Subcutaneous adipose tissue (tissue), 4 donors: Measurements from ENCODE around the gene ZNF205. TPM values are rescaled to one million over a fixed set of nuclear protein-coding genes. Genes with fewer than 3 reads are reported as not detected.

Source experiments
- total RNA-seq, 4 donors: library from RNA; depleted of rRNA; stranded (reverse); fragments of >200 nt; gene quantifications; one replicate each; pipeline ENCODE4 v1.1.0, GENCODE V29; 2016
- TF ChIP-seq, protein P1 (sequence below): fragments of 450-650 bp; IDR thresholded peaks from one replicate; pipeline ENCODE4 v1.5.1; 2016; ENCODE audit warnings: low read depth, mild to moderate bottlenecking, control low read depth, antibody characterized with exemption, moderate library complexity

ZNF205 gene
- total RNA-seq, 4 donors from 2014 or later = 3.4 to 15.3 (median 7.6) TPM

DNA sequence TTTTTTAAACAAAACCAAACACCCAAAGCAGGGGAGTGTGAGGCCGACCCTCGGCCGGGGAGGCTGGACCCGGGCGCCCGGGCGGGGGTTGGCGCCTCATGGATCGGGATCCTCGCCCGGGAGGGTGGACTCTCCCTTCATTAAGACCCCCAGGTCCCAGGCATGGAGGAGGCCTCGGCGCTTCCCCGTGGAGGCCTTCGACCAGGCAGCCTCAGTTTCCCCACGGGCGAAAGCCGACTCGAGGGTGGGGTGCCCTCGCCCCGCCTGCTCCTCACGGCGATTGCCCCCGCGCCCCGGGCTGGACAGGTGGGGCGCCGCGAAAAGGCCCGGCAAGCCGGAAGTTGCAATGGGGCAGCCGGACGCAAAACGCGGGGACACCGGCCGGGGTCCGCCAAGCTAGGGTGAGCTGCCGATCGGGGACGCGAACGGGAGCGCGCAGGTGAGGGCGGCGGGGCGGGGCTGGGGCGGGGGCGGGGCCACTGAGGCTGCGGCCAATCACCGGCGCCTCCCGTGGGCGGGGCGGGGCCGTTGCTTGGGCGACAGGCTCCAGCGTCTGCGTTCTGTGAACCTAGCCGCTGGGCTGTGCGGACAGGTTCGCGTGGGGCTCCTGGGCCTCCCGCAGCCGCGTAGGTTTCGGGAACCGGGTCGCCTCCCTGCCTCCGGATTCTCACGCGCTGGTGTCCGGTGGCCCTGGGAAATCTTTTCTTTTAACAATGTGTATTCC, 6.0 kb upstream of the ZNF205 start:
- TF ChIP-seq, protein P1, sequence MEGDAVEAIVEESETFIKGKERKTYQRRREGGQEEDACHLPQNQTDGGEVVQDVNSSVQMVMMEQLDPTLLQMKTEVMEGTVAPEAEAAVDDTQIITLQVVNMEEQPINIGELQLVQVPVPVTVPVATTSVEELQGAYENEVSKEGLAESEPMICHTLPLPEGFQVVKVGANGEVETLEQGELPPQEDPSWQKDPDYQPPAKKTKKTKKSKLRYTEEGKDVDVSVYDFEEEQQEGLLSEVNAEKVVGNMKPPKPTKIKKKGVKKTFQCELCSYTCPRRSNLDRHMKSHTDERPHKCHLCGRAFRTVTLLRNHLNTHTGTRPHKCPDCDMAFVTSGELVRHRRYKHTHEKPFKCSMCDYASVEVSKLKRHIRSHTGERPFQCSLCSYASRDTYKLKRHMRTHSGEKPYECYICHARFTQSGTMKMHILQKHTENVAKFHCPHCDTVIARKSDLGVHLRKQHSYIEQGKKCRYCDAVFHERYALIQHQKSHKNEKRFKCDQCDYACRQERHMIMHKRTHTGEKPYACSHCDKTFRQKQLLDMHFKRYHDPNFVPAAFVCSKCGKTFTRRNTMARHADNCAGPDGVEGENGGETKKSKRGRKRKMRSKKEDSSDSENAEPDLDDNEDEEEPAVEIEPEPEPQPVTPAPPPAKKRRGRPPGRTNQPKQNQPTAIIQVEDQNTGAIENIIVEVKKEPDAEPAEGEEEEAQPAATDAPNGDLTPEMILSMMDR = no peak

DNA sequence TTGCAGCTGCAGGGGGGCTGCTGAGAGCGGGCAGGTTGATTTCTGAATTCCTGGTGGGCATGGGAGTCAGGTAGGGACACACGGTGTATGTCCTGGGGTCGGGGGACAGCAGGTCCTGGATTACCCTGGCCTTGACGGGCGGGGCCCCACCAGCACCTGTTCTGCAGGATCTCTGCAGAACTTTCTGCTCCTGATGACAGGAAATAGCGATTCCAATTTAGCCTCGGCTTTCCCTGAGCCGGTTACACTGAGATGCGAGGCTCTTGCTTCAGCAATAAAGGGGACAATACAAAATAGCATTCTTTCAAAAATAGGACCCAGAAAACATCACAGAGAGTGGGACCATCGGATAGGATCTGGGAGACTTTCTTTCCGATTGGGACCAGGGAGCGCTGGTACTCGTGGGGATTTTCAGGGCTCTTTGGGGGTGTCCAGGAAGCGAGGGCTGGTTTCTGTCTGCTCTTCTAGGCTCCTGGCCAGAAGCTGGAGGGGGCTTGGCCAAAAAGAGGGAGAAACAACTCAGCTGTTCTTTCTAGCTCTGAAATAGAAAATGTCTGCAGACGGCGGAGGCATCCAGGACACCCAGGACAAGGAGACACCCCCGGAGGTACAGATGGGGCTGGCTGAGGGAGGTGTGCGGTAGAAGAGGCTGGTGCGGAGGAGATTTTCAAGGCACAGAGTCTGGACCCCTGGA, 642 bp downstream of the ZNF205 start:
- TF ChIP-seq, protein P1 = no peak

DNA sequence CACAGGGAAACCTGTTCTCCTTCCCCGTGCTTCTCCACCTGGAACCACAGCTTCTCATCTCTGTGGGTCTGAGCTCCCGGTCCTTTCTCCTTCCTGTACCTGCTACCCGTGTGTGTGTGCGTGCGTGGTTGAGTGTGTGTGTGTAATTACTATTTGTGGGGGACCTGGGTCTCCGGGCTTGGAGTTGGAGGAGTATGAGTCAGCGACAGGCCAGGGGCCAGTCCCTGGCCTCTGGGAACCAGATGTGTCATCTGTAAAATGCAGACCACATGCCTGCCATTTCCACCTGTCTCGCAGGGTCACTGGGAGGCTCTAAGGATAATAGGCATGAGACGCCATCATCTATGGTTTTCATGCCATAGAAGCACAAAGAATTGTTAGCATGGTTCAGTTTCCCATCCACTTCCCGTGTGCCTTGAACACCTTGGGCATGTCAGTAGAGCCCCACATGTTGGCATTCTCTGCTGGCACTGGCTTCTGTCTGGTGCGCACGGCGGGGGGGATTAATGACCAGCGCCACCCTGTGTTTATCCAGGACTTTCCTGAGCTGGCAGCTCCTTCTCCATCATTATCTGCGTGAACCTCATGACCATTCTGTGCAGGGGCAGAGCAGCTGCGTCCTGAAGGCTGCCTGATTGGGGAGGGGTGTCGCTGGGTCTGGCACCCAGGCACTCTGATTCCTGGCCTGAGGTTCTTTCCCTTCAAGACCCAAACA, 1.5 kb downstream of the ZNF205 start:
- TF ChIP-seq, protein P1 = no peak

DNA sequence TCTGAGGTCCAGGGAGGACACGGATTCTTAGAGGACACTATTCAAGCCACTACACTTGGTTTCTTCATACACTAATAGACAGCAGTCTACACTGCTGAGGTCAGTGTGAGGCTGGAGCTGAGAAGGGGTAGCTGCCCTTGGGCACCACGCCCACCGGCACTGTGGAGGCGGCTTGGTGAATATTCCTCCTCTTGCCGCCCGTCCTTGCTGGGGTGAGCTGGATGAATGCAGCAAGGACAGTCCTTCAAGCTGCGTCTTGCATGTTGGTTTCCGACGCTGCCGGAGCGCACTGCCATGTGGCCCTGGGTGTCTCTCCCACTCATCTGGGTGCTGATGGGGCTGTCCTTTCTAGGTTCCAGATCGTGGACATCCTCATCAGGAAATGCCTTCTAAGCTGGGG, 2.6 kb downstream of the ZNF205 start:
- TF ChIP-seq, protein P1 = no peak

DNA sequence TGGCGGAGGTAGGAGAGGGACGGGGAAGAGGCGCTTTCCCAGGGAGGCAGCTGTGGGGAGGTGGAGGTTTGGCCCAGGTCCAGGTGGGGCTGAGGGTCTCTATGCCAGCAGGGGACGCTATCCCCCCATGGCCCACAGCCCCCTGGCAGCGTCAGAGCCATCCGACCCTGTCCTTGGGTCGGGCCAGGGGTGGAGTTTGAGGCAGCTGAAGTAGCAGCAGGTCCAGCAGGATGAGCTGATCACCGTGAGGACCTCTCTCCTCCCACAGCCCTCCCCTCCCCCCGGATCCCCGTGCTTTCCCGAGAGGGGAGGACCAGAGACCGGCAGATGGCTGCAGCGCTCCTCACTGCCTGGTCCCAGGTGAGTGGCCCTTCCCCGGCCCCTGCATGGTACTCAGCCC, 3.2 kb downstream of the ZNF205 start:
- TF ChIP-seq, protein P1 = no peak

DNA sequence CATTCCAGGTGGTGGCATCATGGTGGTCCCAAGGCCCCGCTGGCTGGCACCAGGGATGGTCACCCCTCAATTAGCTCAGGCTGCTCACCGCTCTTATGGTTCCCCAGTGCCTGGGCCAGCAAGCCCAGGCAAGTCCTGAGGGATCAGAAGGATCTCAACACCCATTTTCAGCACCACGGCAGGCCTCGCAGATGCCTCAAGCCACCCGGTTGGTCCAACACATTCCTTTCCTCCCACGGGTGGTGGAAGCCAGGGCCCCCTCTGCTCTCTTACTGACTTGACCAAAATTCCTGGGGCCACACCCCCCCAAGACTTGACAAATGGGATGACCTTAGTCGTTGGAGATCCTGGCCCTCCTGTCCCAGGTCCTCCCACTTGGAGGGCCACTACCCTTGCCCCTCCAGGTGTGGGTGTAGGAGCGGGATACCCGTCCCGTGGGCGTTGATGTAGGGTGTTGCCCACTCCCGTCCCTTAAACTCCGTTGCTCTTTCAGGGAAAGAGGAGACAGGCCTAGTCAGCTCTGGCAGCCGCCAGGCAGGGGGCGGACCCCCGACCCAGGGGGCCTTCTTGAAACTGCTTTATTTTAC, 5.9 kb downstream of the ZNF205 start:
- TF ChIP-seq, protein P1 = no peak

DNA sequence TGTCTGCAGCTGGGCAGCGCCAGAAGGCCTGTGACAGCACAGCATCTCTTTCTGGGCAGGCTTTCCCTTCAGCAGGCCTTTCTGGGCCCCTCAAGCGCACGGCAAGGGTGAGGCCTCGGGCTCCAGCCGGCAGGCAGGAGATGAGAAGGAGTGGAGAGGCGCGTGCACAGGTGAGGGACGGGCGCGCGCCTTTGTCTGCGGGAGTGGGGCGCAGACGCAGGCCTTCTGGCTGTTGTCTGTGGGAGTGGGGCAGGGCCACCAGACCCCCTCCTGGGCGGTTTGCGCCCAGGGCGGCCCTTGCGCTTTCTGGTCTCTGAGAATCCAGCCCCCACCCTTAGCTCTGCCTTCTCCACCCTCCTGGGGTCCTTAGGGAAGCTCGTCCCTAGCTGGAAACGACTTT, 6.5 kb downstream of the ZNF205 start:
- TF ChIP-seq, protein P1 = no peak
